Measurements from ENCODE around the gene CAPN9.
"Not testable (repeated sequence)": the region's sequence is repeated elsewhere in the genome, so short reads cannot be mapped to it uniquely, and the experiment has no call there.

CAPN9 gene

DNA sequence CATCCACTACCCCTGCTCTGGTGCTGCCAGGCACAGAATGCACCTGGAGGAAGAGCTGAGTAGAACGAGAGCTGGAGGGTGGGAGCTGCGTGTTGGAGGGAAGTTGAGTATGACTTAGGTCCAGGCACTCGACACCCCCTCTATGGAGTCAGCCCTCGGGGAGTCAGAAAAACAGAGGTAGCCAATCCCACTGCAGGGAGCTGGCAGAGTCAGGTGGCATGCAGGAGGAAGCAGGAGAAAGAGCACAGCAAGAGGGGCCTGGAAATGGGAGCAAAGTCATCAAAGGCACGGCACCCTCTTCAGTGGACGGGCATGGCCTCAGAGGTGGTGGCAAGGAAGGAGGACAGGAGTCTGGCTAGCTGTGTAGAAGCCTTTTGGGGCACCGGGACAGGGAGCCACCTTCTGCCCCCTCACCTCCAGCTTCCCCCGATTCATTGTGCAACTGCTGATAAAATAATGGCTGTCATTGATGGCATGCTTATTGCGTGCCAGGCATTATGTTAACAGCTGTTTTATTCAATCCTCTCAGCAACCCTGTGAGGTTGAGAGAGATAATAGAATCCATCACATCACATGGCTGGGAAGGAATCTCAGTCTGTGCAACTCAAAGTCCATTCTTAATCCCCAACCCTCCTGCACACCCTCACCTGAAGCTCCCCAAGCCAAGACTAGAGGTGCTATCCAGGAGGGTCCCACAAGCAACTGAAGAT is 79.1 kb downstream of the CAPN9 start:
- no peak for DNase-seq

DNA sequence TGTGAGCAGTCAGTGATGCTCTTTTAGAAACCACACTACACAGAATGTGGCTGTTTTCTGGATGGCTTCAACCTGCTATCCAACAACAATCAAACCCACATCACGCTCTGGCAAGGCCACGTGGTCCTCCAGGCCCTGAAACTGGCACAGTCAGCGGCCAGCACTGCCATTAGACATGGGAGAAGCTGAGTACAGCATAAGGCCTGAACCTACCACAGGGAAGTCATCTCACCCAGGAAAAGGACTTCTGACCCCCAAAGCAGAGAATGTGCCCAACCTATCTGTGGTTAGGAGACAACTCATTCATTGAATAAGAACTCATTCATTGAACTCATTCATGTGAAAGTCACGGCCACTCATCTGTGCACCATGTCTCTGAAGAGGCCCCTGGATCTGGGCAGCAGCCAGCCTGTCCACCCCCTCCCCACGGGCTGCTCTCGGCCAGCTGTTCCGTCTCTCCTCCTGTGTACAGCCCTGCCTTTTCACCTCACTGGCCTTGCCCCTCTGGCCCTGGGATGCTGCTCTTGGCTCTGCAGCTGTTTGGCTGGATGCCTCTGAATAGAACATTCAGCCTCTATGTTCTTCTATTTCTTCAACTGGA is 80.0 kb downstream of the CAPN9 start:
- no peak for DNase-seq

DNA sequence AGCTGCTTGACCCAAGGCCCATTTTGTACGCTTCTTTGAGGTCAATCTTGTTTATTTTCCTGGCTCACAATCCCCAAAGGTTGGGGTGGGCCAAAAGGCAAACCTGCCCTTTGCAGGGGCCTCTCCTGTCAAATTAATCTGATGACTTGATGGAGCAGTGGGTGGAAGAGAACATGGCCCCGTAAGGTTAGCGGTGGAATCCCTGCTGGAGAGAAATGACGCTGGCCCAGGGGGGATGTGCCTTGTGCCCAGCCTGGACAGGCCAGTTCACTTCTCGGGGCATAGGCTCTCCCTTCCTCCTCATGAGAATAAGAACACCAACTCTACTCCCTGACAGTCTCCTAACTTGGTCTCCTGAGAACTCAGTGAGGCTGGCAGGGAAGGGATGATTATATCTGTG is 80.6 kb downstream of the CAPN9 start:
- no peak for DNase-seq

DNA sequence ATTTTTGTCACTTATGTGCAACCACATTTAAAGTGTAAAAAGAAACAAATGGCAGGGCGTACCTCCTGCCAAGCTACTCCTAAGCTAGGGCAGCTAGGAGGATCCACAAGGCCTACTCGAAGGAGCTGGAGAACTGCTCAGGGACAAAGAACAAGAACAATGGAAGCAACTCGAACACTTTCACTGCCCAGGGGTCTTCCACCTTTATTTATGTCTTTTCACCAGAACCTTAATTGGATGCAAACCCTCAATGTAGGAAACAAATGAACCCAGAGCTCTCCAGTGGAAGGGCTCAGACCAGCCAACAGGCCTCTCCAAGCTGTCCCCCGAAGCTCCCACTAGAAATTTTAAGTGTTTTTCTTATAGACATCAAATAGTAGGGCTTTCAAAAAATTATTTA is 81.2 kb downstream of the CAPN9 start:
- no peak for DNase-seq

DNA sequence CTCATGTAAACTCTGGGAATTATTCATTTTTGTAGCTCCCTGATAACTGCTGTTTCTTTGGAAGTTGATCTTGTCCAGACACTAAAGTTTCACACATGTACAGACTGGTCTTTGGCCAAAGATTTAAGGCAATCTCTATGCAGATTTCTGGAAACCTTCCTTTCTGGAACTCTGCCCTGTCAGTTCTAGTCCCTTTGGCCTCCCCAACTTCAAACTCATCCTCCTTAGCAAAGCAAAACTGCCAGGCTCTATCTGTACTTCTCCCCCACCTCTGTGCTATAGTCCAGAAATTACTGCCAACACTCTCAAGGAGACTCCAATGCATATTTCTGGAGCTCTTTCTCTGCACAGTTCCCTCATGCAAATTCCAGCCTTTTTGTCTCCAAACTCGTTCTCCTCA is 84.6 kb downstream of the CAPN9 start:
- DNase-seq, result no peak

DNA sequence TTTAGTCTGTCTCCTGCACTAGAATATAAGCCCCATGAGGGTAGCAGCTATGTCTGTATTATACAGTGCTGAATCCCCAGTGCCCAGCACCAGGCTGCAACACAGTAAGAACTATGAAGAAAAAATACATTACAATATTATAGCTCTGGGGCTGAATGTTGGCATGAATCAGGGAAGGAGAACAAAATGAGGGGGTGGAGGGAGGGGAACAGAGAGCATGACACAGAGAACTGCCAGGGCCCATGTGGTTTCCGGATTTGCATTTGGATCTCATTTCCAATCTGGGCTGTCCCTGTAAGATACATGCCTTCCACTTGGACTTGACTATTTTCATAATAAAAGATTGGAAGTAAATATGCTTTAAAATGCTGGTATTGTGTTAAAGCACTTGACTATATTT is 85.3 kb downstream of the CAPN9 start:
- DNase-seq, result no peak

DNA sequence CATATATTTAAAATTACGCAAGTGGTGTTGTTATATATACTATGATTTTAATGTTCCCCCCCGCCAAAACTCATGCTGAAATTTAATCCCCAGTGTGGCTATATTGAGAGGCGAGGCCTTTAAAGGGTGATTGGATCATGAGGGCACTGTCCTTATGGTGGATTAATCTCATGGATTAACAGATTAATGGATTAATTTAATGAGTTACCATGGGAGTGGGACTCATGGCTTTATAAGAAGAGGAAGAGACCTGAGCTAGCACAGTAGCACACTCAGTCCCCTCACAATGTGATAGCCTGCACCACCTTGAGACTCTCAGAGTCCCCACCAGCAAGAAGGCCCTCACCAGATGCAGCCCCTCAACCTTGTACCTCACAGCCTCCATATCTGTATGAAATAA is 86.3 kb downstream of the CAPN9 start:
- DNase-seq, result no peak

DNA sequence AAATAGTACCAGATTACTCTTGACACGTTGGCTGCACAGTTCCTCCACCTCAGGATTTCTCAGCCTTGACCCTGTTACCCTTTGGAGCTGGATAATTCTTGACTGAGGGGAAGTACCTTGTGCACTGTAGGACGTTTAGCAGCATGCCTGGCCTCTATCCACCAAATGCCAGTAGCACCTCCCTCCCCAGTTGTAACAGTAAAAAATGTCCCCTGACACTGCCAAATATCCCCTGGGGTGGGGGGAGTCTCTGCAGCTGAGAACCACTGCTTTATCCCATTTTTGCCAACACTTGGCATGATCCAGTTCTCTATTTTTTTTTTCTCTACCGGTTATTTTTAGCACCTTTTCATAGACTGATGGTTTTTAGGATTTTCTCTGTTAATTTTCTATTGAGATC is 87.1 kb downstream of the CAPN9 start:
- no peak for DNase-seq

DNA sequence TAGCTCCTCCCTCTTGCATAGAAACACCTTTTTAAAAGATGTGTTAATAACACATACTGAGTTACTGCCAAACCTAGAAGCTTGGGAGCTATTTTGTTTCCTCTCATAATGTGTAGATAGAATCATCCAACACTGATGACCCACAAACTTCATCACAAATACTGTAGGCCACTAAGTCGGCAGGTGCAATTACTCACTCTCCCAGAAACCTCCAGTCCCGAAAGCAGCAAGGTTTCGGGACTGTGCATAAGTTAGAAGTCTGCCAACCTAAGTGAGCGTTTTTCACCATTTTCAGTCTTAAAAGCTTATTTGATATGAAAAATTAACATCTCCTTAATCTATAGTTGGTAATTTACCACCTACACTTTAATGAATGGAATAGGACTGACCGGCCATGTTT is 89.2 kb downstream of the CAPN9 start:
- DNase-seq, result no peak

DNA sequence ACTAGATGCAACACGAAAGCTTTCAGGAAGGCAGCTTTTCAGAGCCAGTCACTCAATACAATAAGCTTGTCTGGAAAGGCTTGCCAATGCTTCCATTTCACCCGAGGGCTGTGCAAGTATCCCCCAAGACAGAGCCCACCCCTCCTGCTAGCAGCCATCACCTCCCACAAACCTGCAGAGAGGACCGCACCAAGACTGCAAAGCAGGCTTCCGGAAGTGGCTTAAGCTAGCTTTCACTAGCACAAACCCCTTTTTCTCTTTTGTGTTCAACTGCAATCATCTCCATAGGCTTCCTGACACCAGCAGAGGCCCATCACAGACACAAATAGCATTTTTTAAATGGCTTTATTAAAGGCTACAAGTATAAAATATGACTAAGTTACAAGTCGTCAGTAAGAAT is 89.6 kb downstream of the CAPN9 start:
- DNase-seq, result no peak

DNA sequence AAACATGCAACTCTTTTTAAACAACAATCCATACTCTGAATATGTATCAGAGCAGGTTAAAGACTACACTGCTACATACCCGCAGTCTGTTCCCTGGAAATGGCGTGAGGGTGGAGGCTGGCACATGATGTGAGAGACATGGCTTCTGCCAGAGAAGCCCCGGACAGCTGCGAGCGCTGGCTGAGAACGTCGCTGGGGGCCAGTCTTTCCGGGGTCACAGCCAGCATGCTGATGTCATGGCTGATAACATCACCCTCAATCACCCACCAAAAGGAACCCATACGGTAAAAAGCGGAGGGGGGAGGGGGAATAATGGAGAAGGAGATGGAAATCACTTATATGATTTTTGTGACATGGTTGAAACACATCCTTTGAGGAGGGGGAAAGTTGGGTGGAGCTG is 92.0 kb downstream of the CAPN9 start:
- no peak for DNase-seq

DNA sequence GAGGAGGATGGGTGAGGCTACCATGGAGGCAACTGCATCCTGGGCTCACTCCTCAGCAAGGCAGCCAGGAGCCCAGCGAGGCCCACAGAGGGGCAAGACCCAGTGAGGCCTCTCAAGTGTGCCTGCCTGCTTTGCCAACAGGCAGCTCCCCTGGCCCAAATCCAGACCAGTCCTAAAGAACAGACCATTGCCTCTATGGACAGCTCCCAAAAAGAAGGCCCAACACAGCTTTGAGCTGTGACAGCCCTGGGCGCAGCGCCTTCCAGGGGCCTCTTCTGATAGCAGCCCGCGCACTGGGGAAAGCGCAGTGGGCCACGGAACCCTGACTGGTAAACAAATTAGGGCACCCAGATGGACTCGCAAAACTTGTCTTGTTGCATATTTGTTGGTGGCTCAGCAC is 95.6 kb downstream of the CAPN9 start:
- no peak for DNase-seq

DNA sequence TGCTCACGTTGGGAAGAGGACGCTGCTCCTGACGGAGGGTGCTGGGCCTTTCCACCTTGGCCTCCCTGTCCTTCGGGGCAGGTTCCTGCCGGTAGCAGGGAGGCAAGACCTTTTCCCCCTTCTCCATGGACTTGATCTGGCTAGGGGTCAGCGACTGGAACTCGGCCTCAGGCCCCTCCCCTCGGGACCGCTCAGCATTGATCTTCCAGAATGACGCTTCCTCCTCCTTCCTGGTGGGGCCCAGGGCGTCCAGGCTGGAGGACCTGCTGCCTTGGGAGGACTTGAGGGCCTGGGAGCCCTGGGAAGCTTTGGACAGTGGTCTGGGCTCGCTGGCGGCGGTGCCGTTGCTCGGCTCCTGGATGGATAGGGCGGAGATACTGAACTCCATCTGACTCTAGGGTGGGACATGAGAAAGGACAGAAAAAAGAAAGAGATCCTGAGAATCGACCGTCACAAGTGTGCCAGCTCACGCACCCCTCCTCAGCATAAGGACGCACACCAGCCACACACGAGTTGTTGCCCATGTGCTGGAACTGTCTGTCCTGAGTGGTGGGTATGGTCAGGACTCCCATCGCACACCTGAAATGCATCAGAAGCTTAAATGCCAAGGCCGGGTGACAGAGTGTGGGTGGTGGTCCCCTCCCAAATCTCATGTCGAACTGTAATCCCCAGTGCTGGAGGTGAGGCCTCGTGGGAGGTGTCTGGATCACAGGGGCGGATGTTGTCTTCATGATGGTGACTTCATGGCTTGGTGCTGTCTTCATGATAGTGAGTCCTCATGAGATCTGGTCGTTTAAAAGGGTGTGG is 96.5 kb downstream of the CAPN9 start:
- no peak for DNase-seq

DNA sequence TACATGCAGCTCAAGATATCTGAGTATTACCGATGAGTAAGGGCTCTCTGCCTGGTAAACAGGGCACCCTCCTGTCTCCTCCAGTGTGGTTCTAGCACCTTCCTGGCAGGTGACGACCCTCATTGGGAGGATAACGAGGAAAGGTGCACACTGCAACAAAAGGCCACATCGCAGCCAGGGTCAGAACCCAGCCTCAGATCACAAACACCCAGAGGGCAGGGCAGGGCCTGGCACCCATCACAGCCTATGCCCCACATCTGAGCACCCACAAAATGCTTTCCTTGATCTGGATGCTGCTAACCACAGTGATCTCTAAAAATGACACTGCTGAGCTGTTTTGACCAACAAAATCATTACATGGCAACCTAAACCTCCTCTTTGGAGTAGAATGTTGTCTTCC is 97.4 kb downstream of the CAPN9 start:
- no peak for DNase-seq

DNA sequence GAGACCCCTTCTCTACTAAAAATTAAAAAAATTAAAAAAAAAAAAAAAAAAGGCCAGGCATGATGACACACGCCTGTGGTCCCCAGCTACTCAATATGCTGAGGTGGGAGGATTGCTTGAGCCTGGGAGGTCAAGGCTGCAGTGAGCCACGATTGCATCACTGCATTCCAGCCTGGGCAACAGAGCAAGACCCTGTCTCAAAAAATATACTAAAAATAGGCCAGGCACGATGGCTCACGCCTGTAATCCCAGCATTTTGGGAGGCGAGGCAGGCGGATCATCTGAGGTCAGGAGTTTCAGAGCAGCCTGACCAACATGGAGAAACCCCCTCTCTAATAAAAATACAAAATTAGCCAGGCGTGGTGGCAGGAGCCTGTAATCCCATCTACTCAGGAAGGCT is 98.0 kb downstream of the CAPN9 start:
- DNase-seq, result not testable (repeated sequence)

DNA sequence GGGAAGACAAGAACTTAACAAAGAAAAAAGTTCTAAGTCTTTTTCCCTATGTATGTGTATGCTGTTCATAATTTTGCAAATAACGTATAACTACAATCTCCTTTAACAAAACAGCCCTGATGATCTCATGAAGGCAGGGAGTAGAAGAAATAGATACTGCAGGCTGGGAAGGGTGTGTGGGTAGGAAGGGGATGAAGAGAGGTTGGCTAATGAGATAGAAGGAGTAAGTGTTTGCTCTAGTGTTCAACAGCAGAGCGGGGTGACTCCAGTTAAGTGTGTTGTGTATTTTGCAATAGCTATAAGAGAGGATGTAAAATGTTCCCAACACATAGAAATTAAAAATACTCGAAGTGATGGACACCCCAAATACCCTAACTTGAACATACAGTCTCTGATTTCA is 101.0 kb downstream of the CAPN9 start:
- no peak for DNase-seq

DNA sequence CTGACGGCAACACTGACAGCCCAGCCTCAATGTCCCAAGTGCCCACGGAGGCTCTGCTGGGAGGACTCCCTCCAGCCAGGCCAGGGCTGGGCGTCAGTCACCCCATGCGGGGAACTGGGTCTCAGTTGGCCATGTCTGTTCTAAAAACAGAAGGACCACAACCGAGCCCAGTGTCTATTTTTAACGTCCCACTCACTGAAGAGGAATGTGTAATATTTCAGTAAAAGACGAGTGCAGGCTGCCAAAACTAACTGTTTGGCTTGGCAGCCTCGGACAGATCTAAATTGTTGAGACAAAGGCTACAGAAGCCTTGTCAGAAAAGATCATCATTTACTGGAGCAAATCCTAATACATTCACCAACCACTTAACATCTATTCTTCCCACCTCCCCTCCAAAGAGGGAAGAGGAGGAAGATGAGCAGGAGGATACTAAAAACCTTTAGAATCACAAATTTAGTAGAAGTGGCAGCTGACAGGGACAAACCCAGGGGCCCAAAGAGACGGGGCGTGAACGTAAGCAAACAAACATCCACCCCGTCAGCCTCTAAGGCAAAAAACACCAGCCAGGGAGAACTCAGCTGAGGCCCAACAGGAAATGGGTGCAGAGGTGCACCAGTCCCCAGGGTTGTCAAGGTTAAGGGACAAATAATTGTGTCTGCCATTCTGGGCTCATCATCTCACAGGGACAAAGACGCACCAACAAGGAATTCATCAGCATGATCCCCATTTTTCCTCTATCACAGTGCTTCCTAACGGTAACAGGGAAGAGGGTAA is 102.5 kb downstream of the CAPN9 start:
- DNase-seq, result no peak

DNA sequence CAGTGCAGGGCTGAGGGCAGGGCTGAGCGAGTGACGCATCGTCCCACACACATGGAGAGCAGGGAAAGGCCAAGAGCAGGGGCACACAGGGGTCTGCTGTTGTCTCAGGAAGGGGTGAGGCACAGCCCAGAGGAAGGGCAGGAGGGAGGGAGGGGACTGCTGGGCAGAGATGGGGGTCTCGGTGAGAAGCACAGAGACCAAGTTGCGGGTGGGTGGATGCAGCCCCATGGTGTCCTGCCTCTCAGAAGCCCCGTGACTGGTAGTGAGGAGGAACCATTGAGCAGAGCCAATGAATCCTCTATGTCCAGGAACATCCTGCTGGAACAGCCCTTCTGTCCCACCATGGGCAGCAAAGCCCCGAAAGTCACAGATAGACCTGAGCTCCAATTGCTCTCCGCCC is 103.4 kb downstream of the CAPN9 start:
- DNase-seq, result no peak

DNA sequence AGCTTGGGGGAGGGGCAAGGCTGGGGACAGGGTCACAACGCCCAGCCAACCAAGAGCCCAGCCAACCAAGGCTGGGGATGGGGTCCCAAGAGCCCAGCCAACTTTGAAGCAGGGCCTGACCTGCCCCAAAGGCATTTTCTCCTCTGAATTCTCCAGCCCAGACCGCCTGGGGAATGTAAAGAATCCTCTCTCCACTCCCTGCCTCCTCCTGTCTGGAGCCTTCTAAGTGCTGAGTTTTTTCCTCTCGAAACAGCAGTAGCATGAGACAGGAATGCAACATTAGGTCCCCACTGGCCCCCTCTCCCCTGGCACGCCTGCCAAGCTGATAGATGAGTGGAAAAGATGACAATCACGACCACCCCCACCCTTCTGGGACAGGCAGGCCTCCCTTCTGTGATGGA is 104.1 kb downstream of the CAPN9 start:
- no peak for DNase-seq

All from stimulated activated CD4-positive, alpha-beta T cell treated with anti-CD3 and anti-CD28 coated beads, Interleukin-4, amount 100 ng/mL, for 1 hour (primary cell).